HepG2 (cell line): ENCODE measurements around the gene ZNF20. TPM values are rescaled to one million over a fixed set of nuclear protein-coding genes. Genes with fewer than 3 reads are reported as not detected.

Source experiments
- ARID4A ChIP-seq: sonication (generic); formaldehyde crosslinking; IDR thresholded peaks from 2 replicates; pipeline ENCODE4 v1.5.0; 2020; ENCODE audit warnings: mild to moderate bottlenecking, missing genetic modification reagents, borderline replicate concordance
- HINFP ChIP-seq: sonication (generic); formaldehyde crosslinking; IDR thresholded peaks from 2 replicates; pipeline ENCODE4 v1.4.0; 2020; ENCODE audit warnings: low read depth, mild to moderate bottlenecking, missing genetic modification reagents
- KDM1A ChIP-seq: IDR thresholded peaks from 2 replicates; pipeline ENCODE4 v1.6.1; 2016; ENCODE audit warnings: missing compliant biosample characterization
- KMT2A ChIP-seq: sonication (generic); formaldehyde crosslinking; IDR thresholded peaks from 2 replicates; pipeline ENCODE4 v1.4.0; 2020; ENCODE audit warnings: missing genetic modification reagents
- PAXIP1 ChIP-seq: sonication (generic); formaldehyde crosslinking; conservative IDR thresholded peaks from 2 replicates; pipeline ENCODE4 v1.4.0; 2020; ENCODE audit warnings: mild to moderate bottlenecking, missing genetic modification reagents, moderate library complexity
- USF2 ChIP-seq, 2 experiments: sonication (generic) in 1 of 2; formaldehyde crosslinking in 1 of 2; IDR thresholded peaks; 2 replicates each; pipeline versions ENCODE4 v1.5.1 to v1.6.1; 2011 to 2020; ENCODE audit warnings: borderline replicate concordance in 1 of 2, low read depth in 1 of 2, low read length in 1 of 2, mild to moderate bottlenecking in 1 of 2, missing genetic modification reagents in 1 of 2, moderate library complexity in 1 of 2
- ZNF343 ChIP-seq: sonication (generic); formaldehyde crosslinking; IDR thresholded peaks from 2 replicates; pipeline ENCODE4 v1.4.0; 2020; ENCODE audit warnings: mild to moderate bottlenecking, missing genetic modification reagents
- ZNF460 ChIP-seq: sonication (generic); formaldehyde crosslinking; IDR thresholded peaks from 2 replicates; pipeline ENCODE4 v1.5.1; 2020; ENCODE audit warnings: missing genetic modification reagents, mild to moderate bottlenecking, borderline replicate concordance
- ZNF609 ChIP-seq: sonication (generic); formaldehyde crosslinking; IDR thresholded peaks from 2 replicates; pipeline ENCODE4 v1.4.0; 2020; ENCODE audit warnings: mild to moderate bottlenecking, missing genetic modification reagents, borderline replicate concordance
- ZNF816 ChIP-seq: sonication (generic); formaldehyde crosslinking; IDR thresholded peaks from 2 replicates; pipeline ENCODE4 v1.8.0; 2022; ENCODE audit warnings: missing genetic modification reagents, mild to moderate bottlenecking, borderline replicate concordance
- polyA plus RNA-seq, 8 experiments: library from polyadenylated mRNA; depleted of rRNA in 3 of 8; stranded (reverse) in 7 of 8; unstranded in 1 of 8; fragments of >200 nt; fragmentation: Illumina TruSeq in 4 of 8; extraction: Trizol in 4 of 8; gene quantifications; 2 replicates each; pipeline versions ENCODE4 v1.2.1 to v1.2.3, GENCODE V29; 2011 to 2016; ENCODE audit warnings: low read depth in 4 of 8, missing spikeins in 1 of 8, mixed read lengths in 1 of 8; ENCODE audit not compliant: insufficient read depth in 1 of 8
- total RNA-seq, 5 experiments: library from RNA; depleted of rRNA; stranded (reverse); fragments of >200 nt; fragmentation: Illumina TruSeq; extraction: Trizol; gene quantifications; 2 replicates each; pipeline ENCODE4 v1.2.3, GENCODE V29; 2016; ENCODE audit warnings: low read depth in 1 of 5

The ZNF20 gene
- total and polyA plus RNA-seq, 2 of the 13 experiments (the other 11 are each of a cell fraction or from before 2014, with no cell fraction given): 1.6 to 8.0 TPM

GRCh38 chr19:12139885-12140544 lies at the start of gene ZNF20 (continued):
- peak; percentile 93 for TF ChIP-seq ARID4A (CRISPR knock-in tag)
- no peak for TF ChIP-seq ZNF343 (CRISPR knock-in tag)
- TF ChIP-seq ZNF816 (CRISPR knock-in tag): no peak
- TF ChIP-seq ZNF609 (CRISPR knock-in tag): peak; percentile 25; the same call in 1 of the 2 replicates
- TF ChIP-seq ZNF460 (CRISPR knock-in tag): no peak
- peak; percentile 40; the same call in 1 of the 2 replicates for TF ChIP-seq KMT2A (CRISPR knock-in tag)
- TF ChIP-seq HINFP: no peak
- 0 out of 2 replicates have a peak, but pooled peaks have one; percentile 8 for TF ChIP-seq KDM1A (CRISPR knock-in tag)
- TF ChIP-seq USF2 (IDR thresholded peaks at IDR 0.05; ENCODE audit: low read depth, low read length): no peak
- TF ChIP-seq USF2 (CRISPR knock-in tag; IDR thresholded peaks at IDR 0.05; ENCODE audit: borderline replicate concordance): 0 out of 2 replicates have a peak, but pooled peaks have one; percentile 22
- no peak; the same call in 1 of the 2 replicates for TF ChIP-seq PAXIP1 (CRISPR knock-in tag)
